ENCODE measurements around the gene ASNS. TPM values are rescaled to one million over a fixed set of nuclear protein-coding genes. Genes with fewer than 3 reads are reported as not detected.

ASNS gene
- polyA plus RNA-seq, 1 donor (not counting 4 experiments of a cell fraction or from before 2014, with no cell fraction given), result 24.3 TPM

DNA sequence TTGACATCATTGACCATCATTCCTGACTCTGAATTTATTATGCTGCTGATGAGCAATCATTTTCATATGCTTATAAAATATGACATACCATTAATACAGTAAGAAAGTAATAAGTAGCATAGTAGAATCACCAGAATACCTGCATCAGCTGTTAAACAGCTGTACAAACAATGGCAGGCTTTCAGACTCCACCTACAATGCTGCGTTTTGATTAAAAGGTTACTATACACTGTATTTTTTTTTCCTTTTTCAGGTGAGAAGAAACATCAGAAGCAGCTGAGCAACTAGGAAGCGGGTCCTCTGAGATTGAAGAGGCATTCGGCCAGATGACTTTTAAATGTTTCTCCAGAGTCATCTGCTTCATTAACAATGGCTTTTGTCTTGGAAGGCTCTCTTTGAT lies 7.1 kb downstream of the ASNS start:
- Histone ChIP-seq H3K9me1 (ENCODE audit: control insufficient read depth, extremely low read depth, insufficient read depth, low read length) (no peaks in the 10 kb centered on the region), H4K20me1 (ENCODE audit: control insufficient read depth, extremely low read depth, insufficient read depth, low read length) (no peaks in the 10 kb centered on the region), H3K27me3 (ENCODE audit: control insufficient read depth, extremely low read depth, insufficient read depth, low read length) (no peaks in the 10 kb centered on the region), H3K4me3 (ENCODE audit: control insufficient read depth in 2 of 3, extremely low read depth in 1 of 3, insufficient read depth in 2 of 3, low read depth in 1 of 3, low read length in 3 of 3) (no peak overlapping the region), H3K9me3 (ENCODE audit: control insufficient read depth, low read depth, low read length) (no peaks in the 10 kb centered on the region), H3K4me1 (ENCODE audit: control insufficient read depth, extremely low read depth, insufficient read depth, low read length) (peaks cover 3% of the 10 kb centered on the region), H3K4me2 (ENCODE audit: control insufficient read depth, extremely low read depth, insufficient read depth, low read depth, low read length) (no peak overlapping the region), H3K36me3 (ENCODE audit: control insufficient read depth in 2 of 2, extremely low read depth in 1 of 2, insufficient read depth in 2 of 2, low read length in 2 of 2) (peaks cover 0 to 6% of the 10 kb centered on the region in 2 experiments), H3K27ac (ENCODE audit: control insufficient read depth, insufficient read depth, low read length) (no peak overlapping the region), H3K79me2 (ENCODE audit: control insufficient read depth, insufficient read depth, low read length) (no peaks in the 10 kb centered on the region), H3K9ac (ENCODE audit: control insufficient read depth, extremely low read depth, insufficient read depth, low read length) (no peak overlapping the region), H2AFZ (ENCODE audit: control insufficient read depth, low read length) (no peak overlapping the region)
- TF ChIP-seq EZH2 (IDR thresholded peaks at IDR 0.05; ENCODE audit: low read length), result no peak
- TF ChIP-seq, protein P1, sequence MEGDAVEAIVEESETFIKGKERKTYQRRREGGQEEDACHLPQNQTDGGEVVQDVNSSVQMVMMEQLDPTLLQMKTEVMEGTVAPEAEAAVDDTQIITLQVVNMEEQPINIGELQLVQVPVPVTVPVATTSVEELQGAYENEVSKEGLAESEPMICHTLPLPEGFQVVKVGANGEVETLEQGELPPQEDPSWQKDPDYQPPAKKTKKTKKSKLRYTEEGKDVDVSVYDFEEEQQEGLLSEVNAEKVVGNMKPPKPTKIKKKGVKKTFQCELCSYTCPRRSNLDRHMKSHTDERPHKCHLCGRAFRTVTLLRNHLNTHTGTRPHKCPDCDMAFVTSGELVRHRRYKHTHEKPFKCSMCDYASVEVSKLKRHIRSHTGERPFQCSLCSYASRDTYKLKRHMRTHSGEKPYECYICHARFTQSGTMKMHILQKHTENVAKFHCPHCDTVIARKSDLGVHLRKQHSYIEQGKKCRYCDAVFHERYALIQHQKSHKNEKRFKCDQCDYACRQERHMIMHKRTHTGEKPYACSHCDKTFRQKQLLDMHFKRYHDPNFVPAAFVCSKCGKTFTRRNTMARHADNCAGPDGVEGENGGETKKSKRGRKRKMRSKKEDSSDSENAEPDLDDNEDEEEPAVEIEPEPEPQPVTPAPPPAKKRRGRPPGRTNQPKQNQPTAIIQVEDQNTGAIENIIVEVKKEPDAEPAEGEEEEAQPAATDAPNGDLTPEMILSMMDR (optimal IDR thresholded peaks at IDR 0.05 in 1 of 3, IDR thresholded peaks at IDR 0.05 in 1 of 3, conservative IDR thresholded peaks at IDR 0.05 in 1 of 3; ENCODE audit: extremely low read depth in 1 of 3, insufficient read depth in 2 of 3, low read length in 3 of 3), result no peak
- DNase-seq (ENCODE audit: low read depth, low spot score) (no peak), FAIRE-seq (no peak)
- dilution Hi-C loops (cut with MboI; ENCODE audit: extremely low pct_ligation_motif_present, low sequenced_read_pairs), result loop anchor here (25.0 kb wide), 1 partner anchor 778 kb away; no protein-coding TSS in a partner anchor

DNA sequence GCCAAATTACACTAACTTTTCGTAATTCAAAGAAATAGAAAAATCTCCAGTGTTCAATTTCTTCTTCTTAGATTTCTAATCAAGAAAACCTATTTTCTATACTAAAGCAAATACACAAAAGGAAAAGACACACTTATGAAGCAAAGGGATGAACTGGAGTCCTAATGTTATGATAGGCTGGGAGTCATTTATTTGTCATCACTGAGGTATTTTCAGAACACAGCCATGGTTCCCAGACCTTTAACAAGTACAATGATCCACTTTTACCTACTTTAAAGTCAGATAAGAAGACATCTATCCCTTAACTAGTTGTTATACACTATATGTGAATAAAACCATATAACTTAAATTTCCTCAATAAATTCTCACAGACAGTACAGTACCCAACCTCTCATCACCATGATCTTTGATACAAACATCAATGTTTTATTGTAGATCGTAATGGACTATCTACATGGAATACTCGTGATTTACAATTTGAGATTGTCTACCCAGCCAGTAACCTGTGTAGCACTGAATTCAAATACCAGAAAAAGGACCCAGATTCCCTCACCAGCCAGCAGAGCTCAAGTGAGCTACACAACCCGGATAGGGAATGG lies 12.5 kb downstream of the ASNS start:
- Histone ChIP-seq H3K4me1 (ENCODE audit: control insufficient read depth, extremely low read depth, insufficient read depth, low read length) (no peaks in the 10 kb centered on the region), H3K4me3 (ENCODE audit: control insufficient read depth in 2 of 3, extremely low read depth in 1 of 3, insufficient read depth in 2 of 3, low read depth in 1 of 3, low read length in 3 of 3) (no peak overlapping the region), H3K79me2 (ENCODE audit: control insufficient read depth, insufficient read depth, low read length) (no peaks in the 10 kb centered on the region), H3K9me1 (ENCODE audit: control insufficient read depth, extremely low read depth, insufficient read depth, low read length) (no peaks in the 10 kb centered on the region), H4K20me1 (ENCODE audit: control insufficient read depth, extremely low read depth, insufficient read depth, low read length) (no peaks in the 10 kb centered on the region), H3K4me2 (ENCODE audit: control insufficient read depth, extremely low read depth, insufficient read depth, low read depth, low read length) (no peak overlapping the region), H3K27ac (ENCODE audit: control insufficient read depth, insufficient read depth, low read length) (no peak overlapping the region), H2AFZ (ENCODE audit: control insufficient read depth, low read length) (no peak overlapping the region), H3K36me3 (ENCODE audit: control insufficient read depth in 2 of 2, extremely low read depth in 1 of 2, insufficient read depth in 2 of 2, low read length in 2 of 2) (peaks cover 0 to 12% of the 10 kb centered on the region in 2 experiments), H3K27me3 (ENCODE audit: control insufficient read depth, extremely low read depth, insufficient read depth, low read length) (no peaks in the 10 kb centered on the region), H3K9me3 (ENCODE audit: control insufficient read depth, low read depth, low read length) (no peaks in the 10 kb centered on the region), H3K9ac (ENCODE audit: control insufficient read depth, extremely low read depth, insufficient read depth, low read length) (no peak overlapping the region)
- DNase-seq (ENCODE audit: low read depth, low spot score), result no peak
- no peak for FAIRE-seq
- dilution Hi-C loops (cut with MboI; ENCODE audit: extremely low pct_ligation_motif_present, low sequenced_read_pairs), result loop anchor here (25.0 kb wide), 1 partner anchor 772 kb away; no protein-coding TSS in a partner anchor
- TF ChIP-seq, protein P1 (optimal IDR thresholded peaks at IDR 0.05 in 1 of 3, IDR thresholded peaks at IDR 0.05 in 1 of 3, conservative IDR thresholded peaks at IDR 0.05 in 1 of 3; ENCODE audit: extremely low read depth in 1 of 3, insufficient read depth in 2 of 3, low read length in 3 of 3), result no peak
- TF ChIP-seq EZH2 (IDR thresholded peaks at IDR 0.05; ENCODE audit: low read length), result no peak
